Measurements from ENCODE around the gene SLC39A5.

GRCh38 chr12:56219840-56220239, 10.0 kb upstream of the SLC39A5 start:
- TF ChIP-seq EZH2 (IDR thresholded peaks at IDR 0.05; ENCODE audit: insufficient read depth, poor library complexity, severe bottlenecking) (no peak), EZH2phosphoT487 (IDR thresholded peaks at IDR 0.05; ENCODE audit: insufficient read depth, low read depth) (no peak)
